Measurements from ENCODE around the gene TNFRSF25. TPM values are rescaled to one million over a fixed set of nuclear protein-coding genes. Genes with fewer than 3 reads are reported as not detected.

TNFRSF25 gene
- total and polyA plus RNA-seq, 2 donors (not counting 3 experiments of a cell fraction or from before 2014, with no cell fraction given): 33.9 to 38.8 TPM

- peaks cover 42 to 47% of the 10 kb centered on the region in 2 experiments for H3K27me3 ChIP-seq (ENCODE audit: control insufficient read depth in 2 of 2, insufficient read depth in 2 of 2, low read length in 2 of 2)
- ChIA-PET CTCF (interaction anchor here (0.6 to 1.9 kb wide), 6 partner anchors 10 to 202 kb away, joined by 3 to 18 read pairs (median 4); partner anchors contain the start of gene PLEKHG5), POLR2A (no interaction called here)
- dilution Hi-C loops (cut with MboI; ENCODE audit: extremely low pct_ligation_motif_present, low sequenced_read_pairs): no loop called here
- H4K20me1 ChIP-seq (replicated peaks; ENCODE audit: control insufficient read depth, extremely low read depth, insufficient read depth, low read length): no peaks in the 10 kb centered on the region
- H3K27ac ChIP-seq (ENCODE audit: insufficient read depth, low read depth, low read length): no peak overlapping the region
- no peaks in the 10 kb centered on the region for H3K79me2 ChIP-seq (ENCODE audit: control insufficient read depth, insufficient read depth, low read length)
- no peak overlapping the region for H3K4me3 ChIP-seq (replicated peaks in 1 of 3; ENCODE audit: insufficient read depth in 1 of 3, low read depth in 1 of 3, low read length in 3 of 3)
- H3K4me1 ChIP-seq (ENCODE audit: control insufficient read depth, extremely low read depth, insufficient read depth, low read length): no peaks in the 10 kb centered on the region
- no peak overlapping the region for H2AFZ ChIP-seq (ENCODE audit: low read depth, low read length)
- no peak for DNase-seq (ENCODE audit: low read depth, low spot score)
- H3K36me3 ChIP-seq (ENCODE audit: control insufficient read depth in 2 of 2, extremely low read depth in 1 of 2, insufficient read depth in 2 of 2, low read length in 2 of 2): no peaks in the 10 kb centered on the region
- no peak overlapping the region for H3K4me2 ChIP-seq (ENCODE audit: insufficient read depth, low read length)
- FAIRE-seq: no peak
- no peaks in the 10 kb centered on the region for H3K9me1 ChIP-seq (replicated peaks; ENCODE audit: control insufficient read depth, extremely low read depth, insufficient read depth, low read length)
- no TSS peak for BruUV-seq (replicated peaks)
- no peak overlapping the region for H3K9ac ChIP-seq (replicated peaks; ENCODE audit: extremely low read depth, insufficient read depth, low read length)
- intact Hi-C loops (cut with micrococcal nuclease): no loop called here
- H3K9me3 ChIP-seq (replicated peaks; ENCODE audit: control insufficient read depth, insufficient read depth, low read length): no peaks in the 10 kb centered on the region
- TF ChIP-seq EZH2 (IDR thresholded peaks at IDR 0.05; ENCODE audit: borderline replicate concordance, low read depth, low read length, severe bottlenecking): peak; percentile 68
- TF ChIP-seq FOS (IDR thresholded peaks at IDR 0.05; ENCODE audit: borderline replicate concordance, insufficient read depth, low read length): no peak
- TF ChIP-seq, protein P1, sequence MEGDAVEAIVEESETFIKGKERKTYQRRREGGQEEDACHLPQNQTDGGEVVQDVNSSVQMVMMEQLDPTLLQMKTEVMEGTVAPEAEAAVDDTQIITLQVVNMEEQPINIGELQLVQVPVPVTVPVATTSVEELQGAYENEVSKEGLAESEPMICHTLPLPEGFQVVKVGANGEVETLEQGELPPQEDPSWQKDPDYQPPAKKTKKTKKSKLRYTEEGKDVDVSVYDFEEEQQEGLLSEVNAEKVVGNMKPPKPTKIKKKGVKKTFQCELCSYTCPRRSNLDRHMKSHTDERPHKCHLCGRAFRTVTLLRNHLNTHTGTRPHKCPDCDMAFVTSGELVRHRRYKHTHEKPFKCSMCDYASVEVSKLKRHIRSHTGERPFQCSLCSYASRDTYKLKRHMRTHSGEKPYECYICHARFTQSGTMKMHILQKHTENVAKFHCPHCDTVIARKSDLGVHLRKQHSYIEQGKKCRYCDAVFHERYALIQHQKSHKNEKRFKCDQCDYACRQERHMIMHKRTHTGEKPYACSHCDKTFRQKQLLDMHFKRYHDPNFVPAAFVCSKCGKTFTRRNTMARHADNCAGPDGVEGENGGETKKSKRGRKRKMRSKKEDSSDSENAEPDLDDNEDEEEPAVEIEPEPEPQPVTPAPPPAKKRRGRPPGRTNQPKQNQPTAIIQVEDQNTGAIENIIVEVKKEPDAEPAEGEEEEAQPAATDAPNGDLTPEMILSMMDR (IDR thresholded peaks at IDR 0.05; ENCODE audit: extremely low read depth in 1 of 2, insufficient read depth in 1 of 2, low read depth in 1 of 2, low read length in 2 of 2): peak in 1 of 2 donors; percentile 12
- no peak for TF ChIP-seq MYC (IDR thresholded peaks at IDR 0.05; ENCODE audit: low read depth, low read length)
- TF ChIP-seq, protein P2, sequence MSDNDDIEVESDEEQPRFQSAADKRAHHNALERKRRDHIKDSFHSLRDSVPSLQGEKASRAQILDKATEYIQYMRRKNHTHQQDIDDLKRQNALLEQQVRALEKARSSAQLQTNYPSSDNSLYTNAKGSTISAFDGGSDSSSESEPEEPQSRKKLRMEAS (IDR thresholded peaks at IDR 0.05; ENCODE audit: insufficient read depth, insufficient read length): no peak
- TF ChIP-seq POLR2AphosphoS5 (IDR thresholded peaks at IDR 0.05; ENCODE audit: insufficient read depth, low read depth, low read length): no peak
Measured at GRCh38 chr1:6447818-6448748, 17.9 kb downstream of the TNFRSF25 start.
